ENCODE measurements around the gene IGLL5.

IGLL5 gene

GRCh38 chr22:22934543-22935055 is 47.0 kb downstream of the IGLL5 start:
- Histone ChIP-seq H3K27me3 (ENCODE audit: control insufficient read depth, low read length) (no peaks in the 10 kb centered on the region), H3K9me3 (ENCODE audit: control insufficient read depth, insufficient read depth, low read length) (no peaks in the 10 kb centered on the region), H3F3A (ENCODE audit: control insufficient read depth, insufficient read depth) (peaks cover 13% of the 10 kb centered on the region), H3K27ac (ENCODE audit: low read depth, low read length) (peak overlapping the region; percentile 98), H3K79me2 (ENCODE audit: control insufficient read depth, low read length) (peaks cover 52% of the 10 kb centered on the region), H4K20me1 (ENCODE audit: control insufficient read depth, insufficient read depth, low read depth, low read length) (no peaks in the 10 kb centered on the region), H3K4me2 (ENCODE audit: low read length) (peak overlapping the region; percentile 61), H3K36me3 (ENCODE audit: control insufficient read depth, low read length) (peaks cover 7% of the 10 kb centered on the region), H3K4me1 (ENCODE audit: control insufficient read depth, low read length) (peaks cover 98% of the 10 kb centered on the region), H3K9me2 (replicated peaks; ENCODE audit: control insufficient read depth, low read length) (no peaks in the 10 kb centered on the region), H3K4me3 (ENCODE audit: low read length) (peak overlapping the region; percentile 35)
- TF ChIP-seq EZH2phosphoT487 (IDR thresholded peaks at IDR 0.05; ENCODE audit: borderline replicate concordance, low read length): no peak
- no peak for TF ChIP-seq CTCF (IDR thresholded peaks at IDR 0.05; ENCODE audit: low read depth, low read length, poor library complexity, severe bottlenecking)

- TF ChIP-seq CTCF (IDR thresholded peaks at IDR 0.05; ENCODE audit: low read depth, low read length, poor library complexity, severe bottlenecking) (no peak), EZH2phosphoT487 (IDR thresholded peaks at IDR 0.05; ENCODE audit: borderline replicate concordance, low read length) (no peak)
- no peaks in the 10 kb centered on the region for H3K9me3 ChIP-seq (ENCODE audit: control insufficient read depth, insufficient read depth, low read length)
Measured at GRCh38 chr22:22935056-22935545, 47.5 kb downstream of the IGLL5 start.

GRCh38 chr22:22935546-22936157 is 48.0 kb downstream of the IGLL5 start:
- Histone ChIP-seq H3K27me3 (ENCODE audit: control insufficient read depth, low read length) (no peaks in the 10 kb centered on the region), H3K9me3 (ENCODE audit: control insufficient read depth, insufficient read depth, low read length) (no peaks in the 10 kb centered on the region), H3K9me2 (replicated peaks; ENCODE audit: control insufficient read depth, low read length) (no peaks in the 10 kb centered on the region), H3K27ac (ENCODE audit: low read depth, low read length) (peak overlapping the region; percentile 98), H4K20me1 (ENCODE audit: control insufficient read depth, insufficient read depth, low read depth, low read length) (no peaks in the 10 kb centered on the region), H3K79me2 (ENCODE audit: control insufficient read depth, low read length) (peaks cover 46% of the 10 kb centered on the region), H3K4me1 (ENCODE audit: control insufficient read depth, low read length) (peaks cover 98% of the 10 kb centered on the region), H3F3A (ENCODE audit: control insufficient read depth, insufficient read depth) (peaks cover 21% of the 10 kb centered on the region), H3K36me3 (ENCODE audit: control insufficient read depth, low read length) (peaks cover 7% of the 10 kb centered on the region), H3K4me2 (ENCODE audit: low read length) (peak overlapping the region; percentile 68), H3K4me3 (ENCODE audit: low read length) (peak overlapping the region; percentile 38)
- TF ChIP-seq EZH2phosphoT487 (IDR thresholded peaks at IDR 0.05; ENCODE audit: borderline replicate concordance, low read length) (no peak), CTCF (IDR thresholded peaks at IDR 0.05; ENCODE audit: low read depth, low read length, poor library complexity, severe bottlenecking) (peak; percentile 92)

More at GRCh38 chr22:22935056-22935545, 47.5 kb downstream of the IGLL5 start:
- Histone ChIP-seq H3K27me3 (ENCODE audit: control insufficient read depth, low read length) (no peaks in the 10 kb centered on the region), H3F3A (ENCODE audit: control insufficient read depth, insufficient read depth) (peaks cover 16% of the 10 kb centered on the region), H3K4me2 (ENCODE audit: low read length) (peak overlapping the region; percentile 61), H3K4me1 (ENCODE audit: control insufficient read depth, low read length) (peaks cover 98% of the 10 kb centered on the region), H3K79me2 (ENCODE audit: control insufficient read depth, low read length) (peaks cover 47% of the 10 kb centered on the region), H3K4me3 (ENCODE audit: low read length) (peak overlapping the region; percentile 35), H3K36me3 (ENCODE audit: control insufficient read depth, low read length) (peaks cover 7% of the 10 kb centered on the region), H3K27ac (ENCODE audit: low read depth, low read length) (peak overlapping the region; percentile 98), H4K20me1 (ENCODE audit: control insufficient read depth, insufficient read depth, low read depth, low read length) (no peaks in the 10 kb centered on the region), H3K9me2 (replicated peaks; ENCODE audit: control insufficient read depth, low read length) (no peaks in the 10 kb centered on the region)

All from DOHH2 (cell line).